NCI-H128 (cell line): ENCODE measurements around the gene DLGAP1.

Source experiments
- DNase-seq: peaks from one replicate; lab custom pipeline; 2025; ENCODE audit not compliant: unreplicated experiment; lab: John Stamatoyannopoulos, UW

DLGAP1 gene

DNA sequence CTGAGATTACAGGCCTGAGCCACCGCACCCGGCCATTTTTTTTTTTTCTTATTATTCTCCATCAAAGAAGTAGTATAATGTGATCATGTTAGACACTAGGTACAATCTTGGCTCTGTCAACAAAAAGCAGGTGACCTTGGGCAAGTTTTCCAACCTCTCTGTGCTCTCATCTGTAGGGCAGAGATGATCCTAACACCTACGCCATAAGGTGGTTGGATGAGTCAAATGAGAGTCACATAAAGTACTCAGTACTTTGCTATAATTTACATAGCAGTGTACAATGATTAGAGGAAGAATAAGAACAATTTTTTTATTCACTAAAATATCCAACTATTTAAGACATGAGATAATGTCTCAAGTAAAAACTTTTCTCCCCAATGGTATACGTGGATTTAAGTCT lies 876.5 kb downstream of the DLGAP1 start:
- no peak for DNase-seq

- DNase-seq = no peak
Measured at GRCh38 chr18:3577281-3577855, 877.7 kb downstream of the DLGAP1 start.

GRCh38 chr18:3572761-3573160 lies 882.3 kb downstream of the DLGAP1 start:
- DNase-seq = no peak

GRCh38 chr18:3566851-3567250 lies 888.3 kb downstream of the DLGAP1 start:
- DNase-seq = no peak

- no peak for DNase-seq
Measured at GRCh38 chr18:3560755-3561154, 894.4 kb downstream of the DLGAP1 start.

DNA sequence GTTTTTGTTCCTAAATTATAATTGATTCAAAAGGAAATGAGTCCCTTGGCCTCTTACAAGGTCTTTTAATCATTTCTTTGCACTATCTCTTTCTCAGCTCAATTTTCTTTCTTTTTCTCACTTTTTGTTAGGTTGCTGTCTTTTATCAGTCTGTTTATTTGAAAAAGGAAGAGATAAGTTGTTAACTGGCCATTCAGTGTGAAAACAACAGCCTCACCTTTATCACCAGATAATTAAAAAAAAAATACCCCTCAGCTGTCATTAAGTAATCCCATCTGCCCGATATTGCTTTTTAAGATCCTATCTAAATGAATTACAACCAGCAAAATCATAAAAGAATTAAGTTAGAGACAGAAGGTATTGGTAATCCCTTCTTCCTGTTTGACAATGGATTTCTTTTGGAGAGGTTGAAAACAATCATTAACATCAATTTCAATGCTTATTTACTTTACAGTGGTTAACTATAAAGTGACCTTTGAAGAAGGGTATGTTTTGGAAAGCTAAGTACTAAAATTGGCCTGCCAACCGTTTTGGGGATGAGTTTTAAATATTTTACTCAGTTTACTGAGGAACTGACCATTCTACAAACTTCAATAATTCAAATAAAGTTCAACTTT lies 900.2 kb downstream of the DLGAP1 start:
- no peak for DNase-seq

GRCh38 chr18:3554091-3554601 lies 901.0 kb downstream of the DLGAP1 start:
- DNase-seq = no peak

GRCh38 chr18:3552305-3552704 lies 902.8 kb downstream of the DLGAP1 start:
- no peak for DNase-seq

DNA sequence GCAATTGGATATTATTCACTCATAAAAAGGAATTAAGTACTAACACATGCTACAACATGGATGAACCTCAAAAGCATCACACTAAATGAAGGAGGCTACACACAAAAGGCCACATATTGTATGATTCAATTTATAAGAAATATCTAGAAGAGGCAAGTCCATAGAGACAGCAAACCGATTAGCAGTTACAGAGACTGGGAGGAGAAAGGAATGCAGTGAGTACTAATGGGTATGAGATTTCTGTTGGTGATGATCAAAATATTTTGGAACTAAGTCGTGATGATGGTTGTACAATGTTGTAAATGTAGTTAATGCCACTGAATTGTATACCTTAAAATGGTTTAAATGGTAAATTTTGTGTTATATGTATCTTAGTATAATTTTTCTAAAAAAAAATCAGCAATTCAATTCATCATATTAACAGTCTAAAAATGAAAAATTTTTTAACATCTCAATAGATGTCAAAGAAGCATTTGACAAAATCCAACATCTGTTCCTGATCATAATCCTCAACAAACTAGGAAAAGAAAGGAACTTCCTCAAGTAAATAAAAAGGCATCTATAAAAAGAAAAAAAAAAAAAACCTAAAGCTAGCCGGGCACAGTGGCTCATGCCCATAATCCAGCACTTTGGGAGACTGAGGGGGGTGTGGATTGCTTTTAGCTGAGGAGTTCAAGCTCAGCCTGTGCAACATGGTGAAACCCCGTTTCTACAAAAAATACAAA lies 907.1 kb downstream of the DLGAP1 start:
- DNase-seq = no peak

GRCh38 chr18:3546106-3546505 lies 909.0 kb downstream of the DLGAP1 start:
- DNase-seq = no peak

- no peak for DNase-seq
Measured at GRCh38 chr18:3544537-3544936, 910.6 kb downstream of the DLGAP1 start.

- no peak for DNase-seq
Measured at GRCh38 chr18:3541549-3542386, 913.3 kb downstream of the DLGAP1 start.

DNA sequence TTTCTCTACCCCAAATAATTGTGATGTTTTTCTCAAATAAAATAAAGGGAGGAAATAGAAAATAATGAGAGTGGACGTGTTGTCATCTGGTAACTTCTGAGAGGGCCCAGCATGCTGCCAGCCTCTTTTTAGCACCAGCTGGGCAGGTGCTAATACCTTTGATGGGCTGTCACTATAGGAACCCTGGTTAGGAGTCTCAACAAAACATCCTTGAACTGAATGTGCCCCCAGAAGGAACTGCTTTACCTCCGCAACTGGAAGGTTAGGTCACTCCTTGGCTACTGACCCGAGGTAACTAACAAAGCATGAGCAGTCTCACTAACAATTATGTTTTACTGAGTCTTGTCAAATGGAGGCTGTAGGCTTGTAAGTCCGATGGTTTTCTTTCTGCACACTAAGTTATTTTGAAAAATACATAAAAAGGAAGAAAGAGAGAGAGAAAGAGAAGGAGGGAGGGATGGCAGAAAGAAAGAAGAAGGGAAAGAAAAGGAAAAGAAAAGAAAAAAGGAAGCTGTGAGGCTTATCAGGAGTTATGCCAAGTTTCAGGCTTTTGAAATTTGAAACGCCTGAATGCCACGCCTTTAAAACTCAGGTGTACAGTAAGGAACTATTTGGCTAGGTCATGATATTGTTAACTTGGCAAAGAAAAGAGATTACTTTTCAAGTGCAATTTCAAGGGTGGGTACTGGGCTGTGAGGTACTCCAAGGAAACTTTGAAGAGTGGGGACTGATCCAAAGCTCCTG lies 914.1 kb downstream of the DLGAP1 start:
- no peak for DNase-seq

GRCh38 chr18:3538954-3539617 lies 916.0 kb downstream of the DLGAP1 start:
- no peak for DNase-seq

GRCh38 chr18:3538456-3538855 lies 916.7 kb downstream of the DLGAP1 start:
- DNase-seq = no peak

DNA sequence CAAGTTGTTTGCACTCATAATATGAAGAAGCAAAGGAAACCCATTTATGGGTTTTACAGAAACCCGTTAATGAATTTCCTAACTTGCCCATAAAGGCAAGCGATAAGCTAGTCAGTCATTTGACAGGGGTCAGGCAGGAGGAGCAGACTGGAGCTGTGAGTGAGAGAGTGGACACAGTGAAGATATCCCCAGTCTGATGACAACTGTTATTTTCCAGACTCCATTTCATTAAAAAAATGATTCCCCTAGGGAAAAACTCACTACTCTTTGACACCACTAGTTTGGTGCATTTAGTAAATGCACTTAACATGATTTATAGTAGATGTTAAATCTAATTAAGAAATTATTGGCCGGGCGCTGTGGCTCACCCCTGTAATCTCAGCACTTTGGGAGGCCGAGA lies 924.3 kb downstream of the DLGAP1 start:
- no peak for DNase-seq

DNA sequence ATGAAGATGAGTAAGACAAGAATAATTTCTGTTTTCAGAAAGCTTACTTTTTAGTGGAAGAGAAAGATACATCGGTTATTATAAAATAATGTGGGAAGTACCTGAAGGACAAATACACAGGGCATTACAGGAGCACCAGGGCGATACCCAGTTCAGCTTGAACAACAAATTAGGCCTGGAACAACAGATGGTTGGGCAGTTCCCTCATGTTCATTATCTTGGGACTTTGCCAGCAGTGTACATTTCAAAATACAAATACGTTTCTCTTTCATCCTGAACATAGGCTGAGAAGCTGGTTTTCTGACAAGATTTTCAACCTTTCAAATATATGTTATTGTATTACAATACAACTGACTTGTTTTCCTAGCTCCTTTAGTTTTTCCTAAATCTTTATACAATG lies 925.5 kb downstream of the DLGAP1 start:
- DNase-seq = peak; percentile 69

GRCh38 chr18:3529077-3529476 lies 926.0 kb downstream of the DLGAP1 start:
- DNase-seq = no peak

DNA sequence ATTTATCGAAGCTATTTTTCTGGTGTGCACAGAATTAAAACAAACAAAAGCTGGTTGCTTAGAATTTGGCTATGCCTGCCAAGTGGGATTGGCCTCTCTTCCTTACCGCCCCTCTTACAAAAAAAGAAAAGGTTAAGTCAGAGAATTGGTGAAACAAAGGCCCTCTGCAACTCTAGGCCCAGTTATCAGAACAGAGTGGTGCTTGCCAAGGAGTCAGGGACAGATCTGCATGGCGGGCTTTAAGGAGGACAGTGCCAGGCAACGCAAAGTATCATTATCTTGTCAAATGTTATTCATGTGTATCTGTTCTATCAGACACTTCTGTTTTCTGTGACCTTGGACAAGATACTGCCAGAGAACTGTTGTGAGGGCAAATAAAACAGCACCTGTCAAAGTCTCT lies 926.9 kb downstream of the DLGAP1 start:
- DNase-seq = no peak
